Endothelial cell of umbilical vein (primary cell): ENCODE results near the gene SMOC2. TPM values are rescaled to one million over a fixed set of nuclear protein-coding genes. Genes with fewer than 3 reads are reported as not detected.

Source experiments
- BruUV-seq: library from RNA; stranded (reverse); fragments of 400-500 nt; replicated peaks from 2 replicates; lab custom pipeline; 2021; lab: Mats Ljungman, UMichigan
- CTCF ChIA-PET: fragments of 300-600, 350-600 bp; sonication (Branson Sonifier 250); formaldehyde crosslinking; loops from one replicate; lab custom pipeline; 2021; ENCODE audit warnings: antibody characterized with exemption, inconsistent platforms; lab: Charles Lee
- POLR2A ChIA-PET: fragments of 300-600, 350-600 bp; sonication (Branson Sonifier 250); formaldehyde crosslinking; loops from one replicate; lab custom pipeline; 2021; ENCODE audit warnings: antibody characterized with exemption, inconsistent platforms; lab: Charles Lee
- DNase-seq: peaks from one replicate; pipeline ENCODE4 v3.0.0-alpha.2; 2011; ENCODE audit warnings: low read depth, low spot score
- FAIRE-seq: peaks from 2 replicates; lab custom pipeline; 2011; peaks lifted over from hg19 to GRCh38; lab: Jason Lieb, UNC
- H2AFZ ChIP-seq: 2 replicates; pipeline ENCODE4 v1.6.0; 2012; ENCODE audit warnings: low read depth, low read length, control low read depth, inconsistent platforms
- H3K27ac ChIP-seq: 2 replicates; pipeline ENCODE4 v1.5.1; 2011; ENCODE audit warnings: low read depth, mild to moderate bottlenecking, control low read depth, low read length, moderate library complexity; ENCODE audit not compliant: insufficient read depth
- H3K27me3 ChIP-seq, 2 experiments: 2 replicates each; pipeline versions ENCODE4 v1.6.0 to v1.6.1; 2011; ENCODE audit warnings: low read length in 2 of 2, mixed read lengths in 1 of 2; ENCODE audit not compliant: control insufficient read depth in 2 of 2, insufficient read depth in 2 of 2
- H3K36me3 ChIP-seq, 2 experiments: 2 replicates in 1 of 2; 3 replicates in 1 of 2; pipeline ENCODE4 v1.5.1; 2011; ENCODE audit warnings: low read length in 2 of 2, mild to moderate bottlenecking in 1 of 2, moderate library complexity in 1 of 2; ENCODE audit not compliant: control insufficient read depth in 2 of 2, insufficient read depth in 2 of 2; ENCODE audit errors: extremely low read depth in 1 of 2
- H3K4me1 ChIP-seq: 3 replicates; pipeline ENCODE4 v1.5.1; 2011; ENCODE audit warnings: mild to moderate bottlenecking, low read length; ENCODE audit not compliant: control insufficient read depth, insufficient read depth; ENCODE audit errors: extremely low read depth
- H3K4me2 ChIP-seq: 2 replicates; pipeline ENCODE4 v1.6.1; 2011; ENCODE audit warnings: low read length, control low read depth, mixed read lengths; ENCODE audit not compliant: insufficient read depth
- H3K4me3 ChIP-seq, 3 experiments: fragments of 200-600 bp in 1 of 3; sonication (generic), shearing (Covaris generic) in 1 of 3; replicated peaks in 1 of 3; 2 replicates each; pipeline ENCODE4 v1.5.1; 2011 to 2016; ENCODE audit warnings: control low read depth in 3 of 3, low read length in 3 of 3, mild to moderate bottlenecking in 2 of 3, inconsistent platforms in 1 of 3, low read depth in 1 of 3, moderate library complexity in 1 of 3; ENCODE audit not compliant: insufficient read depth in 1 of 3
- H3K79me2 ChIP-seq: 2 replicates; pipeline ENCODE4 v1.6.0; 2012; ENCODE audit warnings: low read length, inconsistent platforms; ENCODE audit not compliant: control insufficient read depth, insufficient read depth
- H3K9ac ChIP-seq: replicated peaks from 2 replicates; pipeline ENCODE3; 2011; ENCODE audit warnings: low read length, control low read depth; ENCODE audit not compliant: insufficient read depth; ENCODE audit errors: extremely low read depth
- H3K9me1 ChIP-seq: replicated peaks from 3 replicates; pipeline ENCODE4 v1.6.0; 2011; ENCODE audit warnings: mild to moderate bottlenecking, low read length; ENCODE audit not compliant: control insufficient read depth, insufficient read depth; ENCODE audit errors: extremely low read depth
- H3K9me3 ChIP-seq: replicated peaks from 2 replicates; pipeline ENCODE4 v1.5.1; 2012; ENCODE audit warnings: low read length, inconsistent platforms; ENCODE audit not compliant: control insufficient read depth, insufficient read depth
- H4K20me1 ChIP-seq: replicated peaks from 2 replicates; pipeline ENCODE3; 2011; ENCODE audit warnings: mild to moderate bottlenecking, low read length; ENCODE audit not compliant: control insufficient read depth, insufficient read depth; ENCODE audit errors: extremely low read depth
- EZH2 ChIP-seq: IDR thresholded peaks from 2 replicates; pipeline ENCODE4 v1.6.1; 2012; ENCODE audit warnings: borderline replicate concordance, low read depth, mild to moderate bottlenecking, moderate library complexity, low read length, inconsistent platforms; ENCODE audit not compliant: severe bottlenecking
- FOS ChIP-seq: IDR thresholded peaks from 2 replicates; pipeline ENCODE4 v1.6.1; 2011; ENCODE audit warnings: mild to moderate bottlenecking, low read length, moderate library complexity, borderline replicate concordance; ENCODE audit not compliant: insufficient read depth
- GATA2 ChIP-seq: IDR thresholded peaks from 2 replicates; pipeline ENCODE4 v1.7.0; 2011; ENCODE audit warnings: low read depth, mild to moderate bottlenecking, moderate library complexity, mixed read lengths, low read length; ENCODE audit not compliant: insufficient read length, insufficient read depth
- JUN ChIP-seq: IDR thresholded peaks from 2 replicates; pipeline ENCODE4 v1.6.1; 2011; ENCODE audit warnings: borderline replicate concordance, low read depth; ENCODE audit not compliant: insufficient read length, insufficient read depth
- MYC ChIP-seq: IDR thresholded peaks from one replicate; pipeline ENCODE4 v1.6.1; 2011; ENCODE audit warnings: mild to moderate bottlenecking, low read depth, low read length
- POLR2A ChIP-seq: IDR thresholded peaks from 2 replicates; pipeline ENCODE4 v1.6.1; 2012; ENCODE audit warnings: low read depth, mild to moderate bottlenecking, control low read depth, low read length
- POLR2AphosphoS5 ChIP-seq: IDR thresholded peaks from 2 replicates; pipeline ENCODE4 v1.6.1; 2012; ENCODE audit warnings: low read depth, mild to moderate bottlenecking, control low read depth, low read length, moderate library complexity; ENCODE audit not compliant: insufficient read depth
- dilution Hi-C: fragments of 300-500 bp; cut with MboI; formaldehyde crosslinking; loops from one replicate; pipeline ENCODE4 v1.15.0; 2019; ENCODE audit warnings: low sequenced_read_pairs; ENCODE audit not compliant: extremely low pct_ligation_motif_present
- intact Hi-C: fragments of 100-400 bp; cut with micrococcal nuclease; formaldehyde crosslinking; loops from one replicate; pipeline ENCODE4 v1.10.0; 2022
- polyA plus RNA-seq, 4 experiments: library from polyadenylated mRNA; depleted of rRNA in 3 of 4; stranded (reverse) in 3 of 4; unstranded in 1 of 4; fragments of >200 nt; gene quantifications; 2 replicates each; pipeline versions ENCODE4 v1.2.1 to v1.2.3, GENCODE V29; 2011 to 2012; ENCODE audit warnings: missing spikeins in 1 of 4
- total RNA-seq: library from RNA; stranded (reverse); gene quantifications from 2 replicates; pipeline ENCODE4 v1.2.3, GENCODE V29; 2021
- TF ChIP-seq, protein P1 (sequence below): IDR thresholded peaks from 2 replicates; pipeline ENCODE4 v1.6.1; 2011; ENCODE audit not compliant: insufficient read depth, insufficient read length
- TF ChIP-seq, protein P2 (sequence below), 2 donors: IDR thresholded peaks; 1 replicate in 1 of 2; 2 replicates in 1 of 2; pipeline ENCODE4 v1.5.1; 2011; ENCODE audit warnings: low read length in 2 of 2, mild to moderate bottlenecking in 2 of 2, moderate library complexity in 2 of 2, control low read depth in 1 of 2, inconsistent platforms in 1 of 2, low read depth in 1 of 2; ENCODE audit not compliant: insufficient read depth in 1 of 2; ENCODE audit errors: extremely low read depth in 1 of 2

The SMOC2 gene
- total and polyA plus RNA-seq, 2 donors (not counting 3 experiments of a cell fraction or from before 2014, with no cell fraction given): not detected

DNA sequence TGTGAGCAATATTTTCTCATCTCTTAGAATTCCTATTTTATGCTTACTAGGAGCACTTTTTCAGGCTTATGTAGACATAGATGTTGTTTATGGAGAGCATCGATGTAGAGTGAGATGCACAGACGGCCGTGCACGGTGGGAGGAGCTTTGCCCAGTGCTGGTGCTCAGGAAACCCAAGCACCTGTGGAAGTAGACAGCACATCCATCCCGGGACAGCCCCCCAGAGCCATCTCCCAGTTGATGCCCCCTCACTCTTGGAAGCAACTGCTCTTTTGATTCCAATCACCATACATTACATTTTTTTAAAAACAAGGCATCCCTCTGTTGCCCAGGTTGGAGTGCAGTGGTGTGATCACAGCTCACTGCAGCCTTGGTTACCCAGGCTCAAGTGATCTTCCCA is 143.7 kb downstream of the SMOC2 start:
- no peak for TF ChIP-seq JUN
- no peak for TF ChIP-seq POLR2A
- TF ChIP-seq, protein P1, sequence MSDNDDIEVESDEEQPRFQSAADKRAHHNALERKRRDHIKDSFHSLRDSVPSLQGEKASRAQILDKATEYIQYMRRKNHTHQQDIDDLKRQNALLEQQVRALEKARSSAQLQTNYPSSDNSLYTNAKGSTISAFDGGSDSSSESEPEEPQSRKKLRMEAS: no peak
- no peak for TF ChIP-seq EZH2
- TF ChIP-seq MYC: no peak
- TF ChIP-seq GATA2: no peak
- TF ChIP-seq FOS: no peak
- no peak for TF ChIP-seq POLR2AphosphoS5
- TF ChIP-seq, protein P2, sequence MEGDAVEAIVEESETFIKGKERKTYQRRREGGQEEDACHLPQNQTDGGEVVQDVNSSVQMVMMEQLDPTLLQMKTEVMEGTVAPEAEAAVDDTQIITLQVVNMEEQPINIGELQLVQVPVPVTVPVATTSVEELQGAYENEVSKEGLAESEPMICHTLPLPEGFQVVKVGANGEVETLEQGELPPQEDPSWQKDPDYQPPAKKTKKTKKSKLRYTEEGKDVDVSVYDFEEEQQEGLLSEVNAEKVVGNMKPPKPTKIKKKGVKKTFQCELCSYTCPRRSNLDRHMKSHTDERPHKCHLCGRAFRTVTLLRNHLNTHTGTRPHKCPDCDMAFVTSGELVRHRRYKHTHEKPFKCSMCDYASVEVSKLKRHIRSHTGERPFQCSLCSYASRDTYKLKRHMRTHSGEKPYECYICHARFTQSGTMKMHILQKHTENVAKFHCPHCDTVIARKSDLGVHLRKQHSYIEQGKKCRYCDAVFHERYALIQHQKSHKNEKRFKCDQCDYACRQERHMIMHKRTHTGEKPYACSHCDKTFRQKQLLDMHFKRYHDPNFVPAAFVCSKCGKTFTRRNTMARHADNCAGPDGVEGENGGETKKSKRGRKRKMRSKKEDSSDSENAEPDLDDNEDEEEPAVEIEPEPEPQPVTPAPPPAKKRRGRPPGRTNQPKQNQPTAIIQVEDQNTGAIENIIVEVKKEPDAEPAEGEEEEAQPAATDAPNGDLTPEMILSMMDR (IDR thresholded peaks at IDR 0.05; ENCODE audit: extremely low read depth in 1 of 2, insufficient read depth in 1 of 2, low read depth in 1 of 2, low read length in 2 of 2): no peak
- dilution Hi-C loops (no loop called here), intact Hi-C loops (no loop called here)
- ChIA-PET POLR2A (no interaction called here), CTCF (no interaction called here)
- Histone ChIP-seq H2AFZ (no peak overlapping the region), H3K9me1 (no peaks in the 10 kb centered on the region), H3K27me3 (no peaks in the 10 kb centered on the region), H3K36me3 (no peaks in the 10 kb centered on the region), H3K9me3 (peaks cover 2% of the 10 kb centered on the region), H4K20me1 (no peaks in the 10 kb centered on the region), H3K27ac (no peak overlapping the region), H3K4me2 (no peak overlapping the region), H3K4me1 (no peaks in the 10 kb centered on the region), H3K79me2 (no peaks in the 10 kb centered on the region), H3K4me3 (no peak overlapping the region), H3K9ac (no peak overlapping the region)
- no peak for DNase-seq
- no TSS peak for BruUV-seq
- FAIRE-seq: no peak
